ENCODE measurements around the gene SLC9A8. TPM values are rescaled to one million over a fixed set of nuclear protein-coding genes. Genes with fewer than 3 reads are reported as not detected.
"Not testable (repeated sequence)": the region's sequence is repeated elsewhere in the genome, so short reads cannot be mapped to it uniquely, and the experiment has no call there.

SLC9A8 gene
- total RNA-seq, 1 donor from 2014 or later = 10.5 TPM

GRCh38 chr20:49775229-49775693 lies 37.4 kb upstream of the SLC9A8 start:
- Mint-ChIP-seq H3K9me3 (ENCODE audit: unreplicated experiment) (no peaks in the 10 kb centered on the region), H3K27ac (ENCODE audit: unreplicated experiment) (peak overlapping the region; percentile 48), H3K36me3 (ENCODE audit: low read depth, unreplicated experiment) (no peaks in the 10 kb centered on the region), H3K4me1 (ENCODE audit: unreplicated experiment) (peaks cover 28% of the 10 kb centered on the region), H3K27me3 (ENCODE audit: unreplicated experiment) (peaks cover 5% of the 10 kb centered on the region), H3K4me3 (ENCODE audit: unreplicated experiment) (no peak overlapping the region)
- peak; percentile 13 for DNase-seq (ENCODE audit: low spot score)
- no peak for TF ChIP-seq CTCF (IDR thresholded peaks at IDR 0.05; ENCODE audit: unreplicated experiment)

- Mint-ChIP-seq H3K9me3 (ENCODE audit: unreplicated experiment) (no peaks in the 10 kb centered on the region), H3K36me3 (ENCODE audit: low read depth, unreplicated experiment) (no peaks in the 10 kb centered on the region), H3K4me3 (ENCODE audit: unreplicated experiment) (no peak overlapping the region), H3K4me1 (ENCODE audit: unreplicated experiment) (peaks cover 14% of the 10 kb centered on the region), H3K27ac (ENCODE audit: unreplicated experiment) (no peak overlapping the region), H3K27me3 (ENCODE audit: unreplicated experiment) (peaks cover 3% of the 10 kb centered on the region)
- no peak for DNase-seq (ENCODE audit: low spot score)
- no peak for TF ChIP-seq CTCF (IDR thresholded peaks at IDR 0.05; ENCODE audit: unreplicated experiment)
Measured at GRCh38 chr20:49779972-49780371, 32.7 kb upstream of the SLC9A8 start.

GRCh38 chr20:49781676-49782075 lies 31.0 kb upstream of the SLC9A8 start:
- Mint-ChIP-seq H3K27ac (ENCODE audit: unreplicated experiment) (no peak overlapping the region), H3K27me3 (ENCODE audit: unreplicated experiment) (peaks cover 3% of the 10 kb centered on the region), H3K4me3 (ENCODE audit: unreplicated experiment) (no peak overlapping the region), H3K4me1 (ENCODE audit: unreplicated experiment) (no peaks in the 10 kb centered on the region), H3K9me3 (ENCODE audit: unreplicated experiment) (no peaks in the 10 kb centered on the region), H3K36me3 (ENCODE audit: low read depth, unreplicated experiment) (no peaks in the 10 kb centered on the region)
- DNase-seq (ENCODE audit: low spot score) = no peak
- TF ChIP-seq CTCF (IDR thresholded peaks at IDR 0.05; ENCODE audit: unreplicated experiment) = no peak

GRCh38 chr20:49782439-49782838 lies 30.2 kb upstream of the SLC9A8 start:
- not testable (repeated sequence) for DNase-seq (ENCODE audit: low spot score); H3K9me3 Mint-ChIP-seq (ENCODE audit: unreplicated experiment); H3K36me3 Mint-ChIP-seq (ENCODE audit: low read depth, unreplicated experiment); H3K27me3 Mint-ChIP-seq (ENCODE audit: unreplicated experiment); H3K27ac Mint-ChIP-seq (ENCODE audit: unreplicated experiment); H3K4me3 Mint-ChIP-seq (ENCODE audit: unreplicated experiment); H3K4me1 Mint-ChIP-seq (ENCODE audit: unreplicated experiment)

- H3K4me3 Mint-ChIP-seq (ENCODE audit: unreplicated experiment); DNase-seq (ENCODE audit: low spot score); H3K36me3 Mint-ChIP-seq (ENCODE audit: low read depth, unreplicated experiment); H3K27ac Mint-ChIP-seq (ENCODE audit: unreplicated experiment); H3K9me3 Mint-ChIP-seq (ENCODE audit: unreplicated experiment); H3K4me1 Mint-ChIP-seq (ENCODE audit: unreplicated experiment); H3K27me3 Mint-ChIP-seq (ENCODE audit: unreplicated experiment): not testable (repeated sequence)
Measured at GRCh38 chr20:49783021-49783995, 29.3 kb upstream of the SLC9A8 start.

GRCh38 chr20:49784291-49784690 lies 28.3 kb upstream of the SLC9A8 start:
- H3K9me3 Mint-ChIP-seq (ENCODE audit: unreplicated experiment) = no peaks in the 10 kb centered on the region
- no peak overlapping the region for H3K27ac Mint-ChIP-seq (ENCODE audit: unreplicated experiment)
- no peak for TF ChIP-seq CTCF (IDR thresholded peaks at IDR 0.05; ENCODE audit: unreplicated experiment)
- H3K4me3 Mint-ChIP-seq (ENCODE audit: unreplicated experiment) = no peak overlapping the region
- no peaks in the 10 kb centered on the region for H3K27me3 Mint-ChIP-seq (ENCODE audit: unreplicated experiment)
- no peaks in the 10 kb centered on the region for H3K36me3 Mint-ChIP-seq (ENCODE audit: low read depth, unreplicated experiment)
- no peak for DNase-seq (ENCODE audit: low spot score)
- H3K4me1 Mint-ChIP-seq (ENCODE audit: unreplicated experiment) = peaks cover 9% of the 10 kb centered on the region
